Smooth muscle cell (in vitro differentiated cells): ENCODE results near the gene D2HGDH. TPM values are rescaled to one million over a fixed set of nuclear protein-coding genes. Genes with fewer than 3 reads are reported as not detected.

ENCODE experiments used
- DNase-seq: peaks from one replicate; lab custom pipeline; 2025; ENCODE audit not compliant: unreplicated experiment; lab: John Stamatoyannopoulos, UW
- H2AFZ ChIP-seq: fragments of 200-600 bp; sonication (generic); 2 replicates; pipeline ENCODE4 v1.6.0; 2016; ENCODE audit warnings: antibody characterized with exemption, low read depth, mild to moderate bottlenecking
- H3F3A ChIP-seq: fragments of 200-600 bp; sonication (generic); 2 replicates; pipeline ENCODE4 v1.6.0; 2017; ENCODE audit warnings: antibody characterized with exemption, low read depth
- H3K27ac ChIP-seq: fragments of 200-600 bp; sonication (generic); 2 replicates; pipeline ENCODE4 v1.5.1; 2016; ENCODE audit warnings: low read depth, mild to moderate bottlenecking
- H3K27me3 ChIP-seq: fragments of 200-600 bp; sonication (generic); 2 replicates; pipeline ENCODE4 v1.6.1; 2016; ENCODE audit warnings: low read depth, mild to moderate bottlenecking
- H3K36me3 ChIP-seq: fragments of 200-600 bp; sonication (generic); 2 replicates; pipeline ENCODE4 v1.5.1; 2016; ENCODE audit warnings: low read depth
- H3K4me1 ChIP-seq: fragments of 200-600 bp; sonication (generic); 2 replicates; pipeline ENCODE4 v1.5.1; 2016; ENCODE audit warnings: low read depth
- H3K4me2 ChIP-seq: fragments of 200-600 bp; sonication (generic); 2 replicates; pipeline ENCODE4 v1.6.0; 2016; ENCODE audit warnings: mild to moderate bottlenecking
- H3K4me3 ChIP-seq: fragments of 200-600 bp; sonication (generic); 2 replicates; pipeline ENCODE4 v1.5.1; 2016; ENCODE audit warnings: mild to moderate bottlenecking
- H3K79me2 ChIP-seq: fragments of 200-600 bp; sonication (generic); 2 replicates; pipeline ENCODE4 v1.6.0; 2016; ENCODE audit warnings: low read depth, mild to moderate bottlenecking
- H3K9ac ChIP-seq: fragments of 200-600 bp; sonication (generic); 2 replicates; pipeline ENCODE4 v1.6.0; 2016; ENCODE audit warnings: low read depth
- H3K9me3 ChIP-seq: fragments of 200-600 bp; sonication (generic); replicated peaks from 2 replicates; pipeline ENCODE4 v1.5.1; 2016; ENCODE audit warnings: low read depth
- H4K20me1 ChIP-seq: fragments of 200-600 bp; sonication (generic); 2 replicates; pipeline ENCODE4 v1.6.0; 2016; ENCODE audit warnings: low read depth
- WGBS: methylation state at CpG from one replicate; pipeline ENCODE4 v1.1.7; 2016; ENCODE audit warnings: low lambda C conversion rate; 5-methylcytosine and 5-hydroxymethylcytosine counted together
- polyA plus RNA-seq: library from polyadenylated mRNA; unstranded; fragments of >200 nt; fragmentation: Nextera tagmentation; extraction: Ambion mirVana; gene quantifications from 2 replicates; pipeline ENCODE4 v1.2.1, GENCODE V29; 2016
- total RNA-seq: library from RNA; depleted of rRNA; stranded (reverse); fragments of >200 nt; gene quantifications from 2 replicates; pipeline ENCODE4 v1.2.3, GENCODE V29; 2014
- TF ChIP-seq, protein P1 (sequence below): fragments of 200-600 bp; sonication (generic); IDR thresholded peaks from 2 replicates; pipeline ENCODE4 v1.5.1; 2017; ENCODE audit warnings: borderline replicate concordance, mild to moderate bottlenecking, antibody characterized with exemption; ENCODE audit not compliant: insufficient read depth, poor library complexity, severe bottlenecking

D2HGDH gene
- total and polyA plus RNA-seq, 2 experiments from 2014 or later: 3.7 to 20.7 TPM

DNA sequence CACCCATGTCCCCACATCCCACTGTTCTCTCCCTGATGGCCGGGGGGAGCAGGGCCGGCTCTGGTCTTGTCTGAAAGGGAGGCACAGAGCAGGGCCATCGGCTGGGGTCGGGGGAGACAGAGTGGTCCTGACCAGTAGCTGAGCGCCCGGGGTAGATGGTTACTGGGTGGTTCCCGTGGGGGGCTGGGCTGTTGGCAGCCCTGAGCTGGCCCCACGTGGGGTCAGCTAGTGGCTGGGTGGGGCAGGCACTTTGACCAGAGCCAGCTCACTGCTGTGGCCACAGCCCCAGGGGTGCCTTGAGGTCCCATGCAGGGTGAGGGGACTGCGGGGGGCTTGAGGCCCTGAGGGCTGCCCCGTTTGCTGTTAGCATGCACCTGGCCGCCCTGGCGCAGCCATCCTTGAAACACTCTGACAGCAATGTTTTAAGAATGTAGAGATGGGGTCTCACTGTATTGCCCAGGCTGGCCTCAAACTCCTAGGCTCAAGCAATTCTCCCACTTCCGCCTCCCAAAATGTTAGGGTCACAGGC lies 62.2 kb downstream of the D2HGDH start:
- TF ChIP-seq, protein P1, sequence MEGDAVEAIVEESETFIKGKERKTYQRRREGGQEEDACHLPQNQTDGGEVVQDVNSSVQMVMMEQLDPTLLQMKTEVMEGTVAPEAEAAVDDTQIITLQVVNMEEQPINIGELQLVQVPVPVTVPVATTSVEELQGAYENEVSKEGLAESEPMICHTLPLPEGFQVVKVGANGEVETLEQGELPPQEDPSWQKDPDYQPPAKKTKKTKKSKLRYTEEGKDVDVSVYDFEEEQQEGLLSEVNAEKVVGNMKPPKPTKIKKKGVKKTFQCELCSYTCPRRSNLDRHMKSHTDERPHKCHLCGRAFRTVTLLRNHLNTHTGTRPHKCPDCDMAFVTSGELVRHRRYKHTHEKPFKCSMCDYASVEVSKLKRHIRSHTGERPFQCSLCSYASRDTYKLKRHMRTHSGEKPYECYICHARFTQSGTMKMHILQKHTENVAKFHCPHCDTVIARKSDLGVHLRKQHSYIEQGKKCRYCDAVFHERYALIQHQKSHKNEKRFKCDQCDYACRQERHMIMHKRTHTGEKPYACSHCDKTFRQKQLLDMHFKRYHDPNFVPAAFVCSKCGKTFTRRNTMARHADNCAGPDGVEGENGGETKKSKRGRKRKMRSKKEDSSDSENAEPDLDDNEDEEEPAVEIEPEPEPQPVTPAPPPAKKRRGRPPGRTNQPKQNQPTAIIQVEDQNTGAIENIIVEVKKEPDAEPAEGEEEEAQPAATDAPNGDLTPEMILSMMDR: no peak
- no peak overlapping the region for H3K4me2 ChIP-seq
- 93% methylated on average over 13 of the region's 13 CpGs for WGBS
- no peak for DNase-seq
- H3K4me3 ChIP-seq: no peak overlapping the region
- H3K36me3 ChIP-seq: no peaks in the 10 kb centered on the region
- no peaks in the 10 kb centered on the region for H3K4me1 ChIP-seq
- H3K27me3 ChIP-seq: no peaks in the 10 kb centered on the region
- no peaks in the 10 kb centered on the region for H4K20me1 ChIP-seq
- no peaks in the 10 kb centered on the region for H3K9me3 ChIP-seq
- no peak overlapping the region for H2AFZ ChIP-seq
- no peak overlapping the region for H3K27ac ChIP-seq
- no peak overlapping the region for H3K9ac ChIP-seq
- no peaks in the 10 kb centered on the region for H3F3A ChIP-seq
- H3K79me2 ChIP-seq: no peaks in the 10 kb centered on the region

DNA sequence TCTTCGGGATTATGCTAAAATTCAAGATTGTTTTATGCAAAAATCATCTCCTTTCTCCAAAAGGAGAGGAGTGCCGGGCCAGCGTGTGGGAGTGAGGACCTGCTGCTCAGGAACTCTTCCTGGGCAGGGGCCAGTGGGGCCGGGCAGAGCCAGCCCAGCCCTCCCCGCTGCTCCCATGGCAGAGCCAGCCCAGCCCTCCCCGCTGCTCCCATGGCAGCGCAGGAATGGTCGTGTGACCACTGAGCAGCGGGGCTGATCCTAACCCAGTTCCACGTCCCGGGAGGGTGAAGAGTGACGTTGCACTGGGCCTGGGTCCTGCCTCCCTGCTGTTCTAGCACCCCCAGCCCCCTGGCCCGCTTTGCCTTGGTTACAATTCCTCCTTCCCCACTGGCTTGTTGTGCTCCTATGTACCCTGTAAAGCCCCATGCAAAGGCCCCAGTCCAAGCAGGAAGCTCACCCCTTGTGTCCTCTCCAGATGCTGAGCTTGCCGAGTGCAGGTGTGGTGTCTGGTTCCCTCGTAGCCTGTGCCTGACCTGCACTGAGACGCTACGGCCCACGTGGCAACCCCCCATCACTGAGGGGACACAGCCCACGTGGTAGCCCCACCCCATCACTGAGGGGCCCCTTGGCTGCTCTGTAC lies 63.1 kb downstream of the D2HGDH start:
- H2AFZ ChIP-seq: no peak overlapping the region
- WGBS: 94% methylated on average over 19 of the region's 19 CpGs
- no peak overlapping the region for H3K9ac ChIP-seq
- H3K79me2 ChIP-seq: no peaks in the 10 kb centered on the region
- H3K27ac ChIP-seq: no peak overlapping the region
- H3K4me3 ChIP-seq: no peak overlapping the region
- no peaks in the 10 kb centered on the region for H3K9me3 ChIP-seq
- H3K36me3 ChIP-seq: no peaks in the 10 kb centered on the region
- no peaks in the 10 kb centered on the region for H3K4me1 ChIP-seq
- H4K20me1 ChIP-seq: no peaks in the 10 kb centered on the region
- H3K4me2 ChIP-seq: no peak overlapping the region
- H3K27me3 ChIP-seq: no peaks in the 10 kb centered on the region
- DNase-seq: no peak
- H3F3A ChIP-seq: no peaks in the 10 kb centered on the region
- TF ChIP-seq, protein P1: no peak

DNA sequence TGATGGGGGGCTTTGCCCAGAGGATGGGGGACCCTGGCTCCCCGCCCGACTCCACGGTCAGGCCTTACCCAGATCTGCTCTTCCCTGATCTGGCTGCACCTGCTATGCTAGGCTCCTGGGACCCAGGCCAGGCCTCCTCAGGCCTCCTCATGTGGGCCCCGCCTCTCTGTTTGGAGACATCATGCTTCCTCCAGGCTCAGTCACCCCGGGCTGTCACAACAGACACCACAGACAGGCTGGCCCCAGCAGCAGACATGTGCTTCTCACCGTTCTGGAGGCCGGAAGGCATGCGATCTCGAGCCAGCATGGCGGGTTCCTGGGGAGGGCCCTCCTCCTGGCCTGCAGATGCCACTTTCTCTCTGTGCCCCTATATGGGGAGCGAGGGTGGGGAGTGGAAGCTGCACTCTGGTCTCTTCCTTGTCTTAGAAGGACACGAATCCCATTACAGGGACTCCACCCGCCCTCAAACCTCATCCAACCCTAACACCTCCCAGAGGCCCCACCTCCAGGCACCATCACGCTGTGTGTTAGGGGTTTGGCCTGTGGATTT lies 63.7 kb downstream of the D2HGDH start:
- no peak overlapping the region for H2AFZ ChIP-seq

More for the DNA sequence above, 63.7 kb downstream of the D2HGDH start:
- TF ChIP-seq, protein P1: no peak
- H3K4me2 ChIP-seq: no peak overlapping the region
- 88% methylated on average over 14 of the region's 14 CpGs for WGBS
- no peaks in the 10 kb centered on the region for H3K79me2 ChIP-seq
- no peaks in the 10 kb centered on the region for H3K36me3 ChIP-seq
- no peak for DNase-seq
- no peaks in the 10 kb centered on the region for H3F3A ChIP-seq
- H3K4me1 ChIP-seq: no peaks in the 10 kb centered on the region
- H3K27me3 ChIP-seq: no peaks in the 10 kb centered on the region
- H4K20me1 ChIP-seq: no peaks in the 10 kb centered on the region
- H3K27ac ChIP-seq: no peak overlapping the region
- no peak overlapping the region for H3K4me3 ChIP-seq
- no peak overlapping the region for H3K9ac ChIP-seq
- no peaks in the 10 kb centered on the region for H3K9me3 ChIP-seq
